ENCODE measurements around the gene TARBP2. TPM values are rescaled to one million over a fixed set of nuclear protein-coding genes. Genes with fewer than 3 reads are reported as not detected.

The TARBP2 gene
- polyA plus RNA-seq, 1 of the 3 experiments (the other 2 are of a cell fraction), result 57.8 TPM

DNA sequence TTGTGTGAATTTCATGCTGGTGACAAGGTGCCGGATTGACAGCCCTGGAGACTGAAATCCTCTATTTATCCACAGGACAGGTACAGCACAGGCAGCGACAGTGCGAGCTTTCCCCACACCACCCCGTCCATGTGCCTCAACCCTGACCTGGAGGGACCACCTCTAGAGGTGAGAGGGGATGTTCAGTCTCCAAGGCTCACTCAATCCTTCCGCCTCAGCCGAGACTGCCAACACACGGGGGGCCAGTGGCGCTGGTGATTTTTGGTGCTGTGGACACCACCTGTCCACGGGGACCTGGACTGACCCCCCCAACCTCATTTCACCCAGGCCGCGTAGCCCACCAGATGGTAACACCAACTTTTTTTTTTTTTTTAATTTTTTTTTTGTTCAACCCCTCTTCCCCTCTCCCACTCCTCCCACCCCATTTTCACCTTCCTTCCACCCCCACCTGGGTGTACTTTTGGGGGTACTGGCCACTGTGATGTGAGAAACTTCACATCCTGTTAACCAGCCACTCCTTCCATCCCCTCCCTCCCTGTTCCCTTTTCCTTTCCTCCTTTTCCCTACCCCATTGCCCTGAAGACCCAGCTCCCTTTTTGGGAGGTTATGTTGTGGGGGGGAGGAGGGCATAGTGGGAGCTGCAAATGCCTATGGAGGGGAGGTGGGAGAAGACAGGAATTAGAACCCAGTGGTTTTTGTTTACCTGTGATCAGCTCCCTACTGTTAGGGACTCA is 36.2 kb upstream of the TARBP2 start:
- WGBS (ENCODE audit: low lambda C conversion rate), result 94% methylated on average over 8 of the region's 11 CpGs
- CTCF ChIA-PET, result interaction anchor here (0.8 to 1.6 kb wide), 3 partner anchors 10 to 27 kb away, joined by 3 to 7 read pairs (median 6); no protein-coding TSS in a partner anchor
- Histone ChIP-seq H3K9me3 (no peaks in the 10 kb centered on the region), H3F3A (replicated peaks; ENCODE audit: insufficient read depth) (peaks cover 55% of the 10 kb centered on the region), H3K9me2 (no peaks in the 10 kb centered on the region), H3K27me3 (ENCODE audit: insufficient read depth) (no peaks in the 10 kb centered on the region), H3K36me3 (replicated peaks in 1 of 2; ENCODE audit: control insufficient read depth in 1 of 2, insufficient read depth in 2 of 2, low read length in 1 of 2) (peaks cover 96 to 98% of the 10 kb centered on the region in 2 experiments), H3K9ac (no peak overlapping the region), H3K4me2 (no peak overlapping the region), H2AFZ (ENCODE audit: low read depth) (no peak overlapping the region), H3K79me2 (ENCODE audit: insufficient read depth) (peaks cover 96% of the 10 kb centered on the region), H4K20me1 (ENCODE audit: insufficient read depth) (peaks cover 88% of the 10 kb centered on the region), H3K27ac (ENCODE audit: low read depth in 2 of 2, low read length in 1 of 2) (no peak overlapping the region), H3K4me1 (ENCODE audit: control insufficient read depth in 1 of 2, insufficient read depth in 2 of 2, low read depth in 1 of 2, low read length in 1 of 2) (peaks cover 4% of the 10 kb centered on the region in 2 experiments; a peak in 2 of 4 replicates), H3K4me3 (ENCODE audit: low read depth in 2 of 2, low read length in 1 of 2) (no peak overlapping the region)
- DNase-seq, result no peak
- TF ChIP-seq EZH2phosphoT487 (IDR thresholded peaks at IDR 0.05; ENCODE audit: borderline replicate concordance, low read depth) (no peak), POLR2AphosphoS5 (IDR thresholded peaks at IDR 0.05; ENCODE audit: low read depth, low read length) (0 out of 2 replicates have a peak, but pooled peaks have one; percentile 11)
- POLR2A ChIA-PET, result interaction anchor here (0.6 to 1.3 kb wide), 6 partner anchors 8 to 143 kb away, joined by 3 to 6 read pairs (median 4); partner anchors contain the start of gene AAAS

DNA sequence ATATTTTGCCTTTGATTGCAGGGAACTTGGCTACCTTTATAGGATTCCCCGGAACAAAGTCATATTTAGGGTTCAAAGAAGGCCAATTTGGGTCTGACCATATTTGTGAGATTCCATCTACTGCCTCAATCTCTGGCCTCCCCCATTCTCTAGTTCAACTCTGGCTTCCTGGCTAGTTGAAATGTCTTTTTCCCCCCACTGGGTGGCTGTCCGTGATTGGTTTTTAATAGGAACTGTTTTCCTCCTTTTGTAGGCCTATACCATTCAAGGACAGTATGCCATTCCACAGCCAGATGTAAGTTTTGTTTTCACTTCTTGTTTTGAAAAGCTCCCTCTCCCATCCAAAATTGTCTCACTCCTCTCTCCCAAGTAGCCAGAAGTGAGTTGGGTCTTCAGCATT is 35.4 kb upstream of the TARBP2 start:
- Histone ChIP-seq H3K9me3 (no peaks in the 10 kb centered on the region), H3K36me3 (replicated peaks in 1 of 2; ENCODE audit: control insufficient read depth in 1 of 2, insufficient read depth in 2 of 2, low read length in 1 of 2) (peaks cover 95 to 97% of the 10 kb centered on the region in 2 experiments), H3K4me3 (ENCODE audit: low read depth in 2 of 2, low read length in 1 of 2) (no peak overlapping the region), H3K79me2 (ENCODE audit: insufficient read depth) (peaks cover 96% of the 10 kb centered on the region), H3K9me2 (no peaks in the 10 kb centered on the region), H4K20me1 (ENCODE audit: insufficient read depth) (peaks cover 86% of the 10 kb centered on the region), H3K9ac (no peak overlapping the region), H2AFZ (ENCODE audit: low read depth) (no peak overlapping the region), H3K4me1 (ENCODE audit: control insufficient read depth in 1 of 2, insufficient read depth in 2 of 2, low read depth in 1 of 2, low read length in 1 of 2) (peaks cover 0 to 4% of the 10 kb centered on the region in 2 experiments; a peak in 1 of 4 replicates), H3K4me2 (no peak overlapping the region), H3F3A (replicated peaks; ENCODE audit: insufficient read depth) (peaks cover 60% of the 10 kb centered on the region), H3K27me3 (ENCODE audit: insufficient read depth) (no peaks in the 10 kb centered on the region), H3K27ac (ENCODE audit: low read depth in 2 of 2, low read length in 1 of 2) (no peak overlapping the region; a peak in 1 of 4 replicates)
- DNase-seq, result no peak
- POLR2A ChIA-PET, result interaction anchor here (0.8 to 1.3 kb wide), 2 partner anchors 7 to 9 kb away, joined by 3 to 4 read pairs; no protein-coding TSS in a partner anchor
- TF ChIP-seq, protein P1, sequence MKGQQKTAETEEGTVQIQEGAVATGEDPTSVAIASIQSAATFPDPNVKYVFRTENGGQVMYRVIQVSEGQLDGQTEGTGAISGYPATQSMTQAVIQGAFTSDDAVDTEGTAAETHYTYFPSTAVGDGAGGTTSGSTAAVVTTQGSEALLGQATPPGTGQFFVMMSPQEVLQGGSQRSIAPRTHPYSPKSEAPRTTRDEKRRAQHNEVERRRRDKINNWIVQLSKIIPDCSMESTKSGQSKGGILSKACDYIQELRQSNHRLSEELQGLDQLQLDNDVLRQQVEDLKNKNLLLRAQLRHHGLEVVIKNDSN (IDR thresholded peaks at IDR 0.05; ENCODE audit: borderline replicate concordance, low read depth), result no peak
- 0 out of 2 replicates have a peak, but pooled peaks have one; percentile 14 for TF ChIP-seq POLR2AphosphoS5 (IDR thresholded peaks at IDR 0.05; ENCODE audit: low read depth, low read length)
- CTCF ChIA-PET, result interaction anchor here (1.0 to 3.0 kb wide), 4 partner anchors 11 to 14 kb away, joined by 3 to 16 read pairs (median 4); partner anchors contain the start of gene PCBP2
- WGBS (ENCODE audit: low lambda C conversion rate), result 63% methylated on average over 2 of the region's 2 CpGs

DNA sequence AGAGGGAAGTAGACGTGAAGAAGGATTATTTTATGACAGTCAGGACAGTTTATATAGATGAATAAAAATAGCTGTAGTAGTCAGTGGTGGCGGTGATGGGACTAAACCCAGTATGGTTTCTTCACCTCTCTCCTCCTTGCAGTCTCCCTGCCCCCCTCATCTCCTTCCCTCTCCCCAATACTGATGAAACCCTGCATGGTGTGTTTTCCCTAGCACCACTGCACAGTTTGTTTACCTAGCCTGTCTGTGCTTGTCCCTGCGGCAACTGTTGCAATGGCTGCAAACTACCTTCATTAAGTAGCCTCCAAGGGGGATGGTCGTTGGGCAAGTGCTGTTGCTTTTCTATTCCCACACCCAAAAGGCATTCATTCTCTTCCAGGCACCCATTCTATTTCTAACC is 34.4 kb upstream of the TARBP2 start:
- ChIA-PET POLR2A (interaction anchor here (1.6 kb wide), 1 partner anchor 15 kb away, joined by 5 read pairs; no protein-coding TSS in a partner anchor), CTCF (interaction anchor here (1.0 to 3.0 kb wide), 4 partner anchors 10 to 42 kb away, joined by 3 to 16 read pairs (median 5); no protein-coding TSS in a partner anchor)
- no peaks in the 10 kb centered on the region for H3K9me3 ChIP-seq
- H4K20me1 ChIP-seq (ENCODE audit: insufficient read depth), result peaks cover 84% of the 10 kb centered on the region
- H3K27ac ChIP-seq (ENCODE audit: low read depth in 2 of 2, low read length in 1 of 2), result no peak overlapping the region
- no peak overlapping the region for H3K4me3 ChIP-seq (ENCODE audit: low read depth in 2 of 2, low read length in 1 of 2)
- no peak overlapping the region for H3K4me2 ChIP-seq
- H3K4me1 ChIP-seq (ENCODE audit: control insufficient read depth in 1 of 2, insufficient read depth in 2 of 2, low read depth in 1 of 2, low read length in 1 of 2), result no peaks in the 10 kb centered on the region; a peak in 1 of 4 replicates
- peaks cover 92 to 95% of the 10 kb centered on the region in 2 experiments for H3K36me3 ChIP-seq (replicated peaks in 1 of 2; ENCODE audit: control insufficient read depth in 1 of 2, insufficient read depth in 2 of 2, low read length in 1 of 2)
- no peaks in the 10 kb centered on the region for H3K27me3 ChIP-seq (ENCODE audit: insufficient read depth)
- H2AFZ ChIP-seq (ENCODE audit: low read depth), result no peak overlapping the region
- 92% methylated on average over 4 of the region's 4 CpGs for WGBS (ENCODE audit: low lambda C conversion rate)
- TF ChIP-seq NRF1 (IDR thresholded peaks at IDR 0.05; ENCODE audit: low read depth, low read length) (no peak), RXRA (IDR thresholded peaks at IDR 0.05; ENCODE audit: borderline replicate concordance, low read depth) (no peak)
- no peak overlapping the region for H3K9ac ChIP-seq
- peaks cover 66% of the 10 kb centered on the region for H3F3A ChIP-seq (replicated peaks; ENCODE audit: insufficient read depth)
- no peaks in the 10 kb centered on the region for H3K9me2 ChIP-seq
- H3K79me2 ChIP-seq (ENCODE audit: insufficient read depth), result peaks cover 94% of the 10 kb centered on the region
- no peak for DNase-seq

All from SK-N-SH (cell line).